DMS53 treated with DMSO at 0.1 percent for 48 hours (cell line): ENCODE measurements around the gene HNRNPH1.

Source experiments
- DNase-seq: peaks from one replicate; lab custom pipeline; 2025; ENCODE audit not compliant: unreplicated experiment; lab: John Stamatoyannopoulos, UW

Gene HNRNPH1

DNA sequence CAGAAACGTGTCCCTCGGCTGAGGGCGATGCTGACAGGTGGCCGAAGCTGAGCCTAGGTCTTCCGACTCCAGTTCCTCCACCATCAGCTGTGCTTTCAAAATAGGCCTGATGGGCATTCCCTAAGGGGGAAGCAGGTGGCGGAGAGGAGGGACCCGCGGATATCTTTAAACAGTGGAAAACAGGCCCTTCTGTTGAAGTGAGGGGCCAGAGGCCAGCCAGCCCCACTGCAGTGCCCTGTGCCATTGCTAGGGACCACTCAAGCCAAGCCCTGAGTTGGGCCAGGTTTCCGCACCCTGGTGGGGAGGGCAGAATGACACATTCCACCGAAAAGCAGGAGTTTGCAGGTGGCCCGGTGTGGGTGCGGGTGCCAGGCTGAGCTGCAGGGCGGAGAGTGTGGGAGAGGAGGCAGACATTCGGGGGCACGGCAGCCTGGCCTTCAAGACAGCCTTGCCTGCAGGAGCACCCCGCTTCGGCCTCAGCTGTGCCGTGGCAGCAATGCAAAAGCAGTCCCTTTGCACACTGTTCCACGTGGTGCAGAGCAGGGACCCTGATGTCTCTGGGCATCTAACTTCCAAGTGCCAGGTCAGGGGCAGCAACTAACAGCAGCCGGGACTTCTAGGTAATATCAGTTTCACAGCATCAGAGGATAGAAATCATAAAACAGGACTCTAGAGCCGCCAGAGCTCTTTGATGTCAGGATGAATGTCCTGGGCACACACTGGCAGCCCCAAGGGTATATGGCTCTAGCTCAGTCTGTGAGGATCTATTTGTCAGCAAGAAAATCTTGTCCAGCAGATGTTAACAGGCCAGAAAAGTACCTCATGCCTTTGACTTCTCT is 17.2 kb downstream of the HNRNPH1 start:
- DNase-seq, result no peak

GRCh38 chr5:179605026-179605833 is 18.2 kb downstream of the HNRNPH1 start:
- DNase-seq, result no peak

GRCh38 chr5:179603308-179603707 is 20.2 kb downstream of the HNRNPH1 start:
- no peak for DNase-seq

- no peak for DNase-seq
These were observed 21.4 kb downstream of the HNRNPH1 start for GRCh38 chr5:179601871-179602625.

DNA sequence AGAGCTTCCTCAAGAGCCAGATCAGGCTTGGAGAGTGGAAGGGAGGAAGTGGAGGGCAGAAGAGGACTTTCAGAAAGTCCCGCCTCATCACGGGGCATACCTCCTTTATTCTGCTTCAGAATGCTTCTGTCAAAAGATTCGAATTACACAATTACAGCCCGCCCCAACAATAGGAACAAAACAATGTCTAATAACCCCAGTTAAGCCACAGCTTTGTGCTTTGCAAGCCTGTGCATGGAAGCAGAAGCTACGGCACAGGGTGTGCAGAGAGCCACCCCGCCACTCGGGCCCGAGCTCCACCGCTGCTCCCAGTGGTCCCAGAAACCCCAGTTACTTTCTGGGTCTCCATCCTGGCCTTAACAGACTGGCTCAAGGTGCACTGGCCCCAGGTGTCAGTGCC is 23.5 kb downstream of the HNRNPH1 start:
- DNase-seq, result no peak

- no peak for DNase-seq
These were observed 23.9 kb downstream of the HNRNPH1 start for GRCh38 chr5:179599566-179599965.

DNA sequence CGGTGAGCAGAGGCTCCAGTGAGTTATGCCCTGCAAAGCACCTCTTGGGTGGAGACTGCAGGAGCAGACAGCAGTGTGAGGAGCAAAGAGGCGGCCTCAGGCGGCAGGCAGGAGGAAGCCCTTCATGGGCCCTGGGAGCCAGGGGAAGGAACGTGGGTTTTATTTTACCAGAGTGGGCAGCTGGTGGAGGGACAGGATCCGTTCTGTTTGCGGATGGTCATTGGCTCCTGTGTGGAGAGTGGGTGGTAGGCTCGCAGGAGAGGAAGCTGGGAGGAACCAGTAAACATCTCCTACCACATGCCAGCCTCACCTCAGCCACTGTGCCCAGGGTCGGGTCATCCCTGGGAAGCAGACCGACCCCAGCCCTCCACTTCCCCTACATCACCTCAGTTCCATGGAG is 24.4 kb downstream of the HNRNPH1 start:
- no peak for DNase-seq

GRCh38 chr5:179596421-179596820 is 27.1 kb downstream of the HNRNPH1 start:
- no peak for DNase-seq

- no peak for DNase-seq
These were observed 27.6 kb downstream of the HNRNPH1 start for GRCh38 chr5:179595916-179596315.

DNA sequence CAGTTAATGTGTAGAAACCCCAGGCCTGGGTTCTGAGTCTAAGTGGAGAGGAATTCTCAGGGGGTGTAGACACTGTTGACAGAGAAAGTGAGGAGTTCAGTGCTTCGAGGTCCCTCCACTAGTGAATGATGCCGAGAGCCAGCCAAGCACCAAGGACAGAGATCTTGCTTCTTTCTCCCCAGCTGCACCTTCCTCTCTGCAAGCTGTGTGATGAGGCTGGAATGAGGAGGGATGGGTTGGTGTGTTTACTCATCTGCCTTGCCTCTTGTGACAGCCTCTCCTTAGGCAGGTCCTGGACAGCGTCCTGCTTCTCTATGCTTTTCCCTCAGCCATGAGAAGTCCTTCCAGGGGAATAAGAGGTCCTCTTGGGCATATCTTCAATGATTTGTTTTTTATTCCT is 35.3 kb downstream of the HNRNPH1 start:
- DNase-seq, result no peak

- DNase-seq, result no peak
These were observed 37.5 kb downstream of the HNRNPH1 start for GRCh38 chr5:179585941-179586401.

GRCh38 chr5:179577286-179577960 is 46.0 kb downstream of the HNRNPH1 start:
- DNase-seq, result no peak

DNA sequence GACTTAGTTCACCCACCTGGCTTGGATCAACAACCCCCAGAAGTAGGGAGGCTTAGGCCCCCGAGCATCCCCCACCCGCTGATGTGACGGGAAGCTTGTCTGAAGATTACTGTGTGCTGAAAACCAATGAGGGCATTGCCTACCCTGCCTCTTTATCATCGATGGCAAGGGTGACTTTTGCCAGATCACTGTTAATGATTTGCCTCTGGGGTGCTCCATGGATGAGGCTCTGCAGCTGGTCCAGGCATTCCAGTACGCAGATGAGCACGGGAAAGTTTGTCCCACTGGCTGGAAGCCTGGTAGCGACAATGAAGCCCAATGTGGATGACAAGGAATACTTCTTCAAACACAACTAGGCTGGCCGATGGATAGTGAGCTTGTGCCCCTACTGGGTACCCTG is 51.1 kb downstream of the HNRNPH1 start:
- no peak for DNase-seq

DNA sequence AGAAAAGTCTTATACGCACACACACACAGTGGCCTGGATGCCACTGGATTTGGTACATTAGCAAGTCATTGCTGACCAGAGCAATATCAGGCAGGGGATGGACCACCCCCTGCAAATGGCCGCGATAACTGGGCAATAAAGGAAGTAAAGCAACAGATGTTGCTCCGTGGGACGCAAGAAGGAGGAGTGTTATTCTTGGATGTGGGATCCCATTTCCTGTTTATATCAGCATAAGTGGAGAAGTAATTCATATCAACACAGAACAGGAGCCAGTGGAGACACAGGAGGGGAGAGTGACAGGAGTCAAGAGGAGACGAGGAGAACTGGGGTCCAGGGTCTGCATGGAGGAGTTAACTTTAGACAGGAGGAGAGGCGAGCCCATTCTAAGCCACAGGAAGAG is 54.8 kb downstream of the HNRNPH1 start:
- no peak for DNase-seq

DNA sequence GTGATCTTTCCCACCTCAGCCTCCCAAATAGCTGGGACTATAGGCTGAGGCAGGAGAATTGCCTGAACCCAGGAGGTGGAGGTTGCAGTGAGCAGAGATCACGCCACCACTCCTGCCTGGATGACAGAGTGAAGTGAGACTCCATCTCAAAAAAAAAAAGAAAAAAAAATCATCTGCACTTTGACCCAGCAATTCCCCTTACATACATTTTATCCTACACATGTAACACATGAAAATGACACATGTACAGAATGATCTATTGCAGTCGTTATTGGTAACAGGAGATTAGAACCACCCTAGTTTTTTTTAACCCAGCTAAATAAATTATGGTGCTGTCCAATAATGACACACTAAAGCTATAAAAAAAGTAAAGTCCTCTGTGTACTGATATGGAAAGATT is 58.9 kb downstream of the HNRNPH1 start:
- no peak for DNase-seq
